ENCODE data around the gene FBXL22.
"Not testable (repeated sequence)": the region's sequence is repeated elsewhere in the genome, so short reads cannot be mapped to it uniquely, and the experiment has no call there.

- TF ChIP-seq ELK4 (IDR thresholded peaks at IDR 0.05; ENCODE audit: borderline replicate concordance, low read depth, low read length); ZFHX2 (tag by site-specific recombination; conservative IDR thresholded peaks at IDR 0.05); CTCF (tag by site-specific recombination; IDR thresholded peaks at IDR 0.05): not testable (repeated sequence)
These were observed 20.4 kb downstream of the FBXL22 start for GRCh38 chr15:63617627-63618026.
